Mesodermal cell (in vitro differentiated cells): ENCODE data around the gene ACSS1.

ENCODE experiments used
- H3K27ac ChIP-seq: 2 replicates; pipeline ENCODE4 v1.7.0; 2013; ENCODE audit warnings: mild to moderate bottlenecking, low read depth, low read length, moderate library complexity; ENCODE audit not compliant: severe bottlenecking
- H3K36me3 ChIP-seq: 2 replicates; pipeline ENCODE4 v1.7.1; 2013; ENCODE audit warnings: mild to moderate bottlenecking, low read length, moderate library complexity; ENCODE audit not compliant: control insufficient read depth, insufficient read depth
- H3K4me1 ChIP-seq: one replicate; pipeline ENCODE4 v1.7.1; 2013; ENCODE audit warnings: mild to moderate bottlenecking, low read length; ENCODE audit not compliant: insufficient read depth, control insufficient read depth, poor library complexity, severe bottlenecking
- H3K4me3 ChIP-seq: 2 replicates; pipeline ENCODE4 v1.7.0; 2013; ENCODE audit warnings: low read length, control low read depth, mild to moderate bottlenecking; ENCODE audit not compliant: insufficient read depth, poor library complexity, severe bottlenecking; ENCODE audit errors: extremely low read depth
- H3K9me3 ChIP-seq: 2 replicates; pipeline ENCODE4 v1.7.1; 2013; ENCODE audit warnings: mild to moderate bottlenecking, low read length, moderate library complexity; ENCODE audit not compliant: control insufficient read depth
- WGBS, 2 experiments: methylation state at CpG; one replicate each; pipeline ENCODE4 v1.1.5; 2013; ENCODE audit warnings: missing lambda C conversion rate in 2 of 2; ENCODE audit not compliant: insufficient coverage in 2 of 2; 5-methylcytosine and 5-hydroxymethylcytosine counted together

ACSS1 gene

DNA sequence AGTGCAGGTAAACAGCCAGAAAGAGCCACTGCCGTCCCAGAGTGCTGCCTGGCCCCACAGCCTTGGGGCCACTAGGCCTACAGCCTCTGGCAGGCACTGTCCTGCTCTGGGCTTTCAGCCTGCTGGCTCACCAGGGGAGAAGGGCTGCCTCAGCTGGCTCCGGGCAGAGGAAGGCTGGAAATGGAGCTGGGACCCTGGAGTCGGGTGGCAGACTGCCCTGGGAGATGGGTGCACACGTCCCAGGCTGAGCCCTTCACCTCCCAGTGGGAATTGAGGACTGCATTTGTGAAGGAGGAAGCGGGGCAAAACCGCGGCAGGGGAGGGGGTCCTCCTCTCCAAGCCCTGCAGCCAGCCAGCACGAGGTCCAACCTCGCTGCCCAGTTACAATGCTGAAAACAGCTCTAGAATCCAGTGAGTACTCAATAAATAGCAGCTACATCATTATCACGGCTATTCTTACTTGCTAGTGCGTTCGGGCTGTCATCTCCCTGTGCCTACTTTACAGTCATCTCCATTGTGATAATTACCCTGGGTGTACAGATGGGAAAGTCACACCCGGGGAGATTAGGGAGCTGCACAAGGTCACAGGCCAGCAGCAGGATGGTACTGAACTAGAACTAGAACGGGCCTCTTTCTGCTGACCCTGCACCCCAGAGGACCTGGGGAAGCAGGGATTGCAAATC lies 13.1 kb downstream of the ACSS1 start:
- no peak overlapping the region for H3K4me3 ChIP-seq
- 86 to 89% methylated on average over 13 to 14 of the region's 14 CpGs for WGBS, 2 experiments
- H3K36me3 ChIP-seq = no peaks in the 10 kb centered on the region
- no peak overlapping the region for H3K27ac ChIP-seq
- H3K4me1 ChIP-seq = no peaks in the 10 kb centered on the region
- H3K9me3 ChIP-seq = no peaks in the 10 kb centered on the region

DNA sequence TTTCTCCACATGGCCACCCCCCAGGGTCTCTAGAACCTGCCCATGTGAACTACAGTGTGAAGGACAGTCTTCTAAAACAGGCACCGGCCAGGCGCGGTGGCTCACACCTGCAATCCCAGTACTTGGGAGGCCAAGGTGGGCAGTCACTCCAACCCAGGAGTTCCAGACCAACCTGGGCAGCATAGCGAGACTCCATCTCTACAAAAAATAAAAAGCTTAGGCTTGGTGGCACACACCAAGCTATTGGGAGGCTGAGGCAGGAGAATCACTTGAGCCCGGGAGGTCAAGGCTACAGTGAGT lies 13.7 kb downstream of the ACSS1 start:
- H3K4me1 ChIP-seq = no peaks in the 10 kb centered on the region

DNA sequence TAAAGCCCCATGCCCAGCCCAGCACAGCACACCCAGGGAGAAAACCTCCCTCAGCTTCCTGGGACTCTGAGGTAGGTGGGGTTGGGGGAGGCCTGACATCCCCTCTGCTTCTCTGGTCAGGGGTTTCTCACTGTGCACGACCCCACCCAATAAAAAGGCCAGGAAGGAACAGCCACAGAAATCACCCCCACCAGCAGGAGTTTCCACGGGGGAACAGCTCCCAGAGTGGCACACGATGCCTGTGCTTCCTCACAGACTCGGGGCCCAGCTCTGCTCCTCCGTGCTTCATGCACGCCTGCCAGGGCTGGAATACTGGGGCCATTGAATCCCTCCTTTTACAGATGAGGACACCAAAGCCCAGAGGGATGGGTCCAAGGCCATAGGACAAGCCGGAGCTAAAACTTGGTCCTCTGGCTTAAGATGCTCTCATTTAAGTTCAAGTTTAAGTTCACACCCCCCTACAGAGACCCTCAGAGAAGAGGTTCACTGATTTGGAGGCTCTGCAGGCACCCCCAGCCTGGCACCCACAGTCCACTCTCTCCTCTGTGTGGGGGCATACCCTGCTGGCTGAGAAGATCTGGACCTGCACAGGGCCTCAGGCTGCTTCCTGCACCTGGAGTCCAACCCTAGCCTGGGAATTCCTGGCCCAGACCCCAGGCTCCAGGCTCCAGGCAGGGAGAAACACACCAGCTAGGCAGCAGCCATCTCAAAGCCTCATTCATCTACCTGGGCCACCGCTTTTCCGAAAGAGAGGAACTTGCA lies 14.3 kb downstream of the ACSS1 start:
- H3K27ac ChIP-seq = no peak overlapping the region
- no peak overlapping the region for H3K4me3 ChIP-seq
- H3K36me3 ChIP-seq = no peaks in the 10 kb centered on the region
- no peaks in the 10 kb centered on the region for H3K9me3 ChIP-seq
- 94 to 96% methylated on average over 6 to 8 of the region's 9 CpGs for WGBS, 2 experiments
- no peaks in the 10 kb centered on the region for H3K4me1 ChIP-seq

More for the DNA sequence above, 13.7 kb downstream of the ACSS1 start:
- Histone ChIP-seq H3K27ac (no peak overlapping the region), H3K9me3 (no peaks in the 10 kb centered on the region), H3K36me3 (no peaks in the 10 kb centered on the region), H3K4me3 (no peak overlapping the region)
- 94 to 100% methylated on average over 3 to 4 of the region's 5 CpGs for WGBS, 2 experiments

DNA sequence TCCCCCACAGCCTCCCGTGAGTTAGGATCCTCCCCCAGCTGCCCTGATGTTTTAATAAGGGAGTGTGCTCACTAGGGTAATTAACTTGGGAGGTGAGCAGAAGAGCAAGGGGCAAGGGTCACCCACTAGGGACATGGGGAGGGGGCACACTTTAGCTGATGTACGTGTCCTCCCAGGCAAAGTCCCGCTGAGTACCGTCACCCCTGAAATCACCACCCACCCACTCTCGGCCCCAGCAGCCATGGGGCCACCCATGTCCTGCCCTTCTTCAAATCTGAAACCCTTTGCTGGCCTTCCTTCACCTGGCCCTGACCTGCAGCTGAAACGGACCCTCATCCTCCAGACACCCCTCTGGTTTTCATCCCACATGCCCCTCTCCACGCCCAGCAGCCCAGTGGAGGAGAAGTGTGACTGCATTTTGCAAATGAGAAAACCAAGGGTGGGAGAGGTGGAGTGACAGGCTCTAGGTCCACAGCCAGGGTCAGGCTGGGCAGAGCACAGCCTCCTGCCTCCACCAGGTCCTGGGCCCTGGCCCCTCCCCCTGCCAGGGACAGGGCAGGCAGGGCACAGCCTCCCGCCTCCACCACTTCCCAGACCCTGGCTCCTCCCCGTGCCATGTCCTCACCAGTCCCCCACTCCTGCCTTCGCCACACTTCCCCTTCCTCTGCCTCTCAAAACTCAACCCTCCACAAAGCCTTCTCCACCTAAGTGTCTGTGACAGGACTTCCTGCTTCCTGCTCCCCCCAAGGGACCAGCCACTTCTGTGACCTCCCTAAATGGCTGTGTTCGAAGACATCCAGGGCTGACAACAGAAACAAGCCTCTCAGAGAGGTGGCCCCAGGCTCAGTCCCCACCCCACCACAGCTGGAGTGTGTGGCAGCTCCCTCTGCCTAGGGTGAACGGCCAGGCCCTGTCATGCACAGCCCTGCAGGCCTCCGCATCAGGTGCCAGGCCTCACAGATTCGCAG lies 15.1 kb downstream of the ACSS1 start:
- WGBS, 2 experiments = 90 to 92% methylated on average over 8 of the region's 14 CpGs
- no peaks in the 10 kb centered on the region for H3K36me3 ChIP-seq
- H3K4me3 ChIP-seq = no peak overlapping the region
- H3K4me1 ChIP-seq = no peaks in the 10 kb centered on the region
- H3K27ac ChIP-seq = no peak overlapping the region
- H3K9me3 ChIP-seq = no peaks in the 10 kb centered on the region

DNA sequence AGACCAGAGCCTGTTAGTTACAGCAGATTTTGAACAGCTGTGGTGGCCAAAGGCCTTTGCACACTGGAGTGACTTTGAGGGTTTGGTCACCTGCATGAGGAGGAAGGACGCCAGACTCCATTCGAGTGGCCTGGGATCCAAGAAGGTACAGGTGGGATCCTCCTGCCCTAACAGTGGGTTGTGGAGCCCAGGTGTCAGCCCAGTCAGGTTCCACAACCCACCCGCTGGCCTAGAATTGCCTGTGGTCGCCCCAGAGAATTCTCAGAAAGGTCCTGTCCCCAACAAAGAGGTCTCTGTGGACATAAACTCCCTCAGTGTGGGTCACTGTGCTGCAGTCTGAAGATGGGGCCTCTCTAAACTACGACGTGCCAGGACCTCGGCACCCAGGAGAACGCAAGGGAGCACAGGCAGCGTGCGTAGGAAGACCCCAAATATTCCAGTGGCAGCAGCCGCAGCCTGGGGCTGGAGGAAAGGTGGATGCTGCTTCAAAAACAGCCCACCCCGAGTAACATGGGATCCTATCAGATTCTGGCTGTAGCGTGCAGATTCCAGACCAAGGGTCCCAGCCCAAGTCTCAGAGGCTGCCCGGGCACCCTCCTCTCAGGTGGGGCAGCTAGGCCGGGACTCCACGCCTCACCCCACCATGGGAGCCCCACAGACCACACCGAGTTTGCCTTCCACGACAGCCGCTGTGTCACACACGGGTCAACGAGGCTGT lies 16.0 kb downstream of the ACSS1 start:
- 90 to 93% methylated on average over 16 to 21 of the region's 21 CpGs for WGBS, 2 experiments
- no peak overlapping the region for H3K4me3 ChIP-seq

DNA sequence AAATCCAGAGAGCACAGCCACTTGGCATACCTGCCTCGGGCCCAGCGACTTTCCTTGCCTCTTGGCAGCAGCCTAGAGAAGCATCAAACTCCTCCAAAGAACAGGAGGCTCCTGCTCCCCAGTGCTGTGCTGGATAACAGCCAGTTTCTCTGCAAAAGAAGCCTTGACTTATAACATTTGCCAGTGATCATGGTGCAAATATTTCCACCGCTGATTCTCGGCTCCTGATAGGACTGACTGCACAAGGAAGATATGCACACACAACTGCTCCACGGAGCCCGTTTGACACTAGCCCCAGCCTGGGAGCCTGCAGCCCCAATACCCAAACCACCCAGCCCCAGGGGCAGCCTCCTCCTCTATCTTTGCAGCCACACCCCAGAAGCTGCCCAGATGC lies 17.5 kb downstream of the ACSS1 start:
- Histone ChIP-seq H3K4me1 (no peaks in the 10 kb centered on the region), H3K27ac (no peak overlapping the region), H3K9me3 (no peaks in the 10 kb centered on the region), H3K4me3 (no peak overlapping the region), H3K36me3 (no peaks in the 10 kb centered on the region)
- WGBS, 2 experiments = 81 to 94% methylated on average over 4 to 6 of the region's 6 CpGs

More for the DNA sequence above, 16.0 kb downstream of the ACSS1 start:
- Histone ChIP-seq H3K9me3 (no peaks in the 10 kb centered on the region), H3K27ac (no peak overlapping the region), H3K36me3 (no peaks in the 10 kb centered on the region), H3K4me1 (no peaks in the 10 kb centered on the region)

DNA sequence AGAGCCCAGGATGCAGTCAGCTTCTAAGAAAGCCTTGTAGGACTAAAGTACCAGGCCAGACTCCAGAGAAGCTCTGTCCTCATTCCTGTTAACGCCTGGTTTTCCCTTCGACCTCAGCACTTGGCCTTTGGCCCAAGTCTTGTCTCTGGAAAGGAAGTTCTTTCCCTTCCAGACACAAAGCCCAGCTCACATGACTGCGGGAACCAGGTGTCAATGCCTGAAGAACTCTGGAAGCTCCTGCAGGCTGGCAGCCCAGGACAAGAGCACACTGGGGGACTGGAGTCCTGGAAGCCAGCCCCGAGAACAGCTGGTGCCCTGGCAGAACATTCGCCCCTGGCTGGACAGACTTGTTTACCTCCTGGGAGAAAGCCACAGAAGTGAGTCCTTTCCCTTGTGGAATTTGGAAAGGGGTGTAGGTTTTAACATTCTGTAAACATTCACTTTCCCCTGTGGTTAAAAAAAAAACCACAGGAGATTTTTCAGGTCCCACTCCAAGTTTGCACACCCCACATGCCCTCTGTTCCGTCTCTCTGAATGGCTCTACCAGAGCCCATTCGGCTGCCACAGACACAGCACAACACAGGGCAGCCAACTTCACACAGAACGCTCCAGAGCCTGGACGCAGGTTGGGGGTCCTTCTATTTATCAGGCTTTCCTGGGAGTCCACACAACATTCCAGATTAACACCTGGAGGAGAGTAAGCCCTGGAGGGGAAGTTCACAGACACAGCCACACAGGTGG lies 18.1 kb downstream of the ACSS1 start:
- H3K4me3 ChIP-seq = no peak overlapping the region
- no peak overlapping the region for H3K27ac ChIP-seq
- H3K36me3 ChIP-seq = no peaks in the 10 kb centered on the region
- H3K9me3 ChIP-seq = no peaks in the 10 kb centered on the region
- WGBS, 2 experiments = 75 to 97% methylated on average over 5 to 7 of the region's 9 CpGs
- no peaks in the 10 kb centered on the region for H3K4me1 ChIP-seq

DNA sequence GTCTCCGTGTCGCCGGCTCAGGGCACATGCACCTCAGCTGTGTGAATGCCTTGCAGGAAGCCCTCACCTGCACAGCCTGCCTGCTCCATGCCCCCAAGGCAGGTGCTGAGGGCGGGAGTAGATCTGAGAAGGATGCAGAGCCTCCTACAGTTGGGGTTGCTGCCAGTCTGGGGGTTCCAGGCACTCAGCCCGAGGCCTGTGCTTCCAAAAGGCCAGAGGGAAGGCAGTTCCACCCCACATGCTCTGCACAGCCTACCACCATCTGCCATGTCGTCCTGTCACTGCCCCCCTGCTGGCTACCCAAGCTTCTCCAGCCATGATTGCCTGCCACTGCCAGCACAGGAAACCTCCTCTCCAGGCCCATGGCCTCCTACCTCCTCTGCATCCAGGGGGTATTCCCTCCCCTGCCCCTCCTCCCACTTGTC lies 19.3 kb downstream of the ACSS1 start:
- WGBS, 2 experiments = 89 to 92% methylated on average over 2 to 5 of the region's 6 CpGs
- Histone ChIP-seq H3K9me3 (no peaks in the 10 kb centered on the region), H3K36me3 (no peaks in the 10 kb centered on the region), H3K4me3 (no peak overlapping the region), H3K27ac (no peak overlapping the region), H3K4me1 (no peaks in the 10 kb centered on the region)

DNA sequence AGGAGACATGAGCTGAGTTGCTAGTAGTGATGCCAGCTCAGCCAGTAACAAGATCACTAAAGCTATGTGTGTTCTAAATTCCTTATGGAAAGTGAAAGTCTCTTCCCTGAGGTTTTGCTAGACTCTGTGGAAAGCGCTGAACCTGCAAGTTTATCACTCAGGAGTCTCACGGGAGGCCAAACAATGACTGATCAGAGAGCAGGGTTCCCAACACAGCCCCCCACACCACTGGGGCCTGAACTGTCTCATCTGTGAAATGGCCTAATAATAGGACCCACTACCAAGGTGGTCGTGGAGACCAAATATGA lies 19.9 kb downstream of the ACSS1 start:
- Histone ChIP-seq H3K36me3 (no peaks in the 10 kb centered on the region), H3K4me1 (no peaks in the 10 kb centered on the region), H3K4me3 (no peak overlapping the region), H3K9me3 (no peaks in the 10 kb centered on the region), H3K27ac (no peak overlapping the region)
- 90% methylated on average over 3 of the region's 3 CpGs for WGBS, 2 experiments
